GM12891 (cell line): ENCODE results near the gene IDH2.

Experiments
- PAX5 ChIP-seq: IDR thresholded peaks from 2 replicates; pipeline ENCODE4 v1.6.1; 2011; ENCODE audit warnings: low read length, moderate library complexity, mild to moderate bottlenecking; ENCODE audit not compliant: insufficient read depth, severe bottlenecking
- POLR2A ChIP-seq: IDR thresholded peaks from 2 replicates; pipeline ENCODE4 v1.6.1; 2011; ENCODE audit warnings: low read depth, low read length, control low read depth
- POLR2AphosphoS5 ChIP-seq: IDR thresholded peaks from 2 replicates; pipeline ENCODE4 v1.6.1; 2011; ENCODE audit warnings: low read depth, low read length, control low read depth
- POU2F2 ChIP-seq: IDR thresholded peaks from 2 replicates; pipeline ENCODE4 v1.6.1; 2011; ENCODE audit warnings: low read depth, mild to moderate bottlenecking, control low read depth, low read length, moderate library complexity
- TAF1 ChIP-seq: IDR thresholded peaks from 2 replicates; pipeline ENCODE4 v1.6.1; 2011; ENCODE audit warnings: low read depth, low read length, control low read depth

DNA sequence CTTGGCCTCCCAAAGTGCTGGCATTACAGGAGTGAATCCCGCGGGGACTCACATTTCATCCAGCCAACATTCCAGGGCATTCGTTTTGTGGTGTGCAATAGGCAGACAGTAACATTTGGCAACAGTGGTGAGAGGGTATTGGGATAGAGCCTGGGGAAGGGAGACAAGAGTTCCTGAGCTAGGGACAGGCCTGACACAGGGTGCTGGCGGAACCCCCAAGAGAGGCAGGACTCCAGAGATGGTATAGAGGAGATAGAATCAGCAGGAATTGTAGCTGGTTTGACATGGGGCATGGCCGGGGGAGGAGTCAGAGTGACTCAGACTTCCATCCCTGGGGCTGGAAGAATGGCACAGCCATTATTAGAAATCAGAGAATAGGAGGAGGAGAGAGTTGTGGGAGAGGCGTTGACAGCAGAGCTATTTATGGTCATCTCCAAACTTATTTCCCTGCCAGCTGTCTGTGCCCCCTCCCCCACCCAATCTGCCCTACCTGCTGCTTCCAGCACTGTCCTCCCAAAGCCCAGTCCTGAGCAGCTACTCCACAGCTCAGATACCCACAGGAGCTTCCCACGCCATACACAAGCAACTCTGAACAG, 4.4 kb upstream of the IDH2 start:
- TF ChIP-seq TAF1 (no peak), POLR2A (no peak), POLR2AphosphoS5 (no peak), POU2F2 (no peak), PAX5 (no peak)
